SU-DHL-6 (cell line): ENCODE measurements around the gene KCNJ18.

Source experiments
- EZH2phosphoT487 ChIP-seq: fragments of 200-600 bp; sonication (generic), shearing (Covaris generic); conservative IDR thresholded peaks from 2 replicates; pipeline ENCODE4 v1.6.1; 2018; ENCODE audit warnings: mild to moderate bottlenecking, antibody characterized with exemption, low read length, moderate library complexity, mixed read lengths
- TF ChIP-seq, protein P1 (sequence below): fragments of 200-600 bp; sonication (generic); IDR thresholded peaks from one replicate; pipeline ENCODE4 v1.5.1; 2017; ENCODE audit warnings: antibody characterized with exemption, mild to moderate bottlenecking, low read length, moderate library complexity; ENCODE audit not compliant: insufficient read depth, poor library complexity, severe bottlenecking

DNA sequence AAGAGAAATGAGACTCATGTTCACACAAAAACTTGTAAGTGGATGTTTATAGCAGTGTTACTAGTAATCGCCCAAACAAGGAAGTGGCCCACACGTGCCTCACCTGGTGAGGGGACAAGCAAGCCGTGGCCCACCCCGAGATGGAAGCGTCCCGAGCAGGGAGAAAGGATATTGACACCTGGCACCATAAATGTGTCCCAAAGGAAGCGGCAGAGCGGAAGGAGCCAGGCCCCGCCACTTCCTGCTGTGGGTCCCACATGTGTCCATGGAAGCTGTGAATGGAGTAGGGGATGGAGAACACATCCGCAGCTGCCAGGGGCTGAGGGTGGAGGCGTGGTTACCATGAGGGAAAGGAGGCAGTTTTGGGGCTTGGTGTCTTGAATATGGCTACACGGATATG lies 18.9 kb downstream of the KCNJ18 start:
- TF ChIP-seq, protein P1, sequence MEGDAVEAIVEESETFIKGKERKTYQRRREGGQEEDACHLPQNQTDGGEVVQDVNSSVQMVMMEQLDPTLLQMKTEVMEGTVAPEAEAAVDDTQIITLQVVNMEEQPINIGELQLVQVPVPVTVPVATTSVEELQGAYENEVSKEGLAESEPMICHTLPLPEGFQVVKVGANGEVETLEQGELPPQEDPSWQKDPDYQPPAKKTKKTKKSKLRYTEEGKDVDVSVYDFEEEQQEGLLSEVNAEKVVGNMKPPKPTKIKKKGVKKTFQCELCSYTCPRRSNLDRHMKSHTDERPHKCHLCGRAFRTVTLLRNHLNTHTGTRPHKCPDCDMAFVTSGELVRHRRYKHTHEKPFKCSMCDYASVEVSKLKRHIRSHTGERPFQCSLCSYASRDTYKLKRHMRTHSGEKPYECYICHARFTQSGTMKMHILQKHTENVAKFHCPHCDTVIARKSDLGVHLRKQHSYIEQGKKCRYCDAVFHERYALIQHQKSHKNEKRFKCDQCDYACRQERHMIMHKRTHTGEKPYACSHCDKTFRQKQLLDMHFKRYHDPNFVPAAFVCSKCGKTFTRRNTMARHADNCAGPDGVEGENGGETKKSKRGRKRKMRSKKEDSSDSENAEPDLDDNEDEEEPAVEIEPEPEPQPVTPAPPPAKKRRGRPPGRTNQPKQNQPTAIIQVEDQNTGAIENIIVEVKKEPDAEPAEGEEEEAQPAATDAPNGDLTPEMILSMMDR = no peak
- no peak for TF ChIP-seq EZH2phosphoT487
